Activated CD4-positive, alpha-beta T cell treated with anti-CD3 and anti-CD28 coated beads, Interleukin-2, amount 50 U/mL, for 16 hours (primary cell): Measurements from ENCODE around the gene NUP58.
"Not testable (repeated sequence)": the region's sequence is repeated elsewhere in the genome, so short reads cannot be mapped to it uniquely, and the experiment has no call there.

Experiments
- DNase-seq: peaks from one replicate; pipeline ENCODE4 v3.0.0-alpha.2; 2020

NUP58 gene

GRCh38 chr13:25306671-25307464 is 5.4 kb downstream of the NUP58 start:
- DNase-seq = no peak

GRCh38 chr13:25310891-25311290 is 9.5 kb downstream of the NUP58 start:
- DNase-seq = no peak

- not testable (repeated sequence) for DNase-seq
Measured at GRCh38 chr13:25318946-25319345, 17.5 kb downstream of the NUP58 start.

GRCh38 chr13:25319771-25320170 is 18.3 kb downstream of the NUP58 start:
- DNase-seq = no peak

GRCh38 chr13:25324100-25324499 is 22.7 kb downstream of the NUP58 start:
- no peak for DNase-seq

- no peak for DNase-seq
Measured at GRCh38 chr13:25329706-25330105, 28.3 kb downstream of the NUP58 start.

- no peak for DNase-seq
Measured at GRCh38 chr13:25330541-25330940, 29.1 kb downstream of the NUP58 start.

GRCh38 chr13:25335856-25336255 is 34.4 kb downstream of the NUP58 start:
- no peak for DNase-seq

- no peak for DNase-seq
Measured at GRCh38 chr13:25345576-25345975, 44.2 kb downstream of the NUP58 start.

GRCh38 chr13:25347151-25347550 is 45.7 kb downstream of the NUP58 start:
- DNase-seq = no peak

- DNase-seq = no peak
Measured at GRCh38 chr13:25351404-25351803, 50.0 kb downstream of the NUP58 start.

- DNase-seq = no peak
Measured at GRCh38 chr13:25352230-25352629, 50.8 kb downstream of the NUP58 start.

GRCh38 chr13:25352806-25353205 is 51.4 kb downstream of the NUP58 start:
- DNase-seq = no peak

GRCh38 chr13:25353344-25353743 is 51.9 kb downstream of the NUP58 start:
- DNase-seq = no peak

- DNase-seq = no peak
Measured at GRCh38 chr13:25354377-25354776, 53.0 kb downstream of the NUP58 start.

GRCh38 chr13:25360443-25360842 is 59.0 kb downstream of the NUP58 start:
- not testable (repeated sequence) for DNase-seq

- no peak for DNase-seq
Measured at GRCh38 chr13:25365720-25366235, 64.4 kb downstream of the NUP58 start.

- no peak for DNase-seq
Measured at GRCh38 chr13:25371158-25371874, 69.9 kb downstream of the NUP58 start.

GRCh38 chr13:25371875-25372283 is 70.5 kb downstream of the NUP58 start, which contains the start of gene ATP8A2:
ATP8A2 (plus strand) TSS chr13:25371974; CDS start chr13:25372213, 239 bp downstream.
- no peak for DNase-seq

- no peak for DNase-seq
Measured at GRCh38 chr13:25372284-25373081, 71.1 kb downstream of the NUP58 start.

GRCh38 chr13:25375727-25376358 is 74.4 kb downstream of the NUP58 start:
- DNase-seq = peak; percentile 54

- DNase-seq = no peak
Measured at GRCh38 chr13:25377244-25377962, 76.0 kb downstream of the NUP58 start.
